Muscle of leg (tissue), 11 donors: Measurements from ENCODE around the gene LPP. TPM values are rescaled to one million over a fixed set of nuclear protein-coding genes. Genes with fewer than 3 reads are reported as not detected.

Experiments
- DNase-seq: peaks from one replicate; pipeline ENCODE4 v3.0.0; 2013
- H3K27ac ChIP-seq: one replicate; pipeline ENCODE4 v1.5.1; 2013; ENCODE audit warnings: mild to moderate bottlenecking, low read length, control low read depth
- H3K27me3 ChIP-seq: one replicate; pipeline ENCODE4 v1.6.1; 2013; ENCODE audit warnings: low read length; ENCODE audit not compliant: control insufficient read depth, insufficient read depth
- H3K36me3 ChIP-seq: one replicate; pipeline ENCODE4 v1.6.1; 2013; ENCODE audit warnings: low read length; ENCODE audit not compliant: control insufficient read depth, insufficient read depth
- H3K4me1 ChIP-seq: one replicate; pipeline ENCODE4 v1.6.1; 2013; ENCODE audit warnings: low read length; ENCODE audit not compliant: control insufficient read depth, insufficient read depth
- H3K4me3 ChIP-seq: one replicate; pipeline ENCODE4 v1.5.1; 2013; ENCODE audit warnings: low read length, control low read depth
- H3K9me3 ChIP-seq: replicated peaks from 2 replicates; pipeline ENCODE4 v1.6.1; 2013; ENCODE audit warnings: low read depth, low read length; ENCODE audit not compliant: control insufficient read depth
- WGBS: methylation state at CpG from one replicate; pipeline ENCODE4 v1.1.5; 2013; ENCODE audit warnings: missing lambda C conversion rate; ENCODE audit not compliant: insufficient coverage; 5-methylcytosine and 5-hydroxymethylcytosine counted together
- polyA plus RNA-seq, 8 donors: library from polyadenylated mRNA; unstranded; fragments of 120-200 nt; gene quantifications; one replicate each; pipeline versions ENCODE4 v1.2.1 to v1.2.3, GENCODE V29; 2013; ENCODE audit warnings: inconsistent platforms in 1 of 8, low replicate concordance in 1 of 8; ENCODE audit not compliant: insufficient read length in 8 of 8, insufficient read depth in 1 of 8
- total RNA-seq: library from RNA; stranded (reverse); fragments of 120-200 nt; gene quantifications from one replicate; pipeline ENCODE4 v1.2.4, GENCODE V29; 2013

LPP gene
- total and polyA plus RNA-seq, 9 donors, result 8.9 to 24.3 (median 13.5) TPM

GRCh38 chr3:188934989-188935388, 781.0 kb downstream of the LPP start:
- H3K27me3 ChIP-seq, result no peaks in the 10 kb centered on the region
- WGBS, result 98% methylated on average over 3 of the region's 5 CpGs
- DNase-seq, result no peak
- no peaks in the 10 kb centered on the region for H3K36me3 ChIP-seq
- no peak overlapping the region for H3K4me3 ChIP-seq
- H3K27ac ChIP-seq, result no peak overlapping the region
- H3K9me3 ChIP-seq, result no peaks in the 10 kb centered on the region
- peaks cover 17% of the 10 kb centered on the region for H3K4me1 ChIP-seq

GRCh38 chr3:188936597-188937107, 782.7 kb downstream of the LPP start:
- Histone ChIP-seq H3K27ac (no peak overlapping the region), H3K4me1 (peaks cover 9% of the 10 kb centered on the region), H3K4me3 (no peak overlapping the region), H3K27me3 (no peaks in the 10 kb centered on the region), H3K9me3 (no peaks in the 10 kb centered on the region), H3K36me3 (no peaks in the 10 kb centered on the region)
- WGBS, result 100% methylated on average over 1 of the region's 3 CpGs
- no peak for DNase-seq

- Histone ChIP-seq H3K4me1 (peaks cover 9% of the 10 kb centered on the region), H3K4me3 (no peak overlapping the region), H3K27me3 (no peaks in the 10 kb centered on the region), H3K9me3 (no peaks in the 10 kb centered on the region), H3K27ac (no peak overlapping the region), H3K36me3 (no peaks in the 10 kb centered on the region)
- DNase-seq, result no peak
- WGBS, result 100% methylated on average over 1 of the region's 7 CpGs
Observed at GRCh38 chr3:188937389-188937788, 783.4 kb downstream of the LPP start.

DNA sequence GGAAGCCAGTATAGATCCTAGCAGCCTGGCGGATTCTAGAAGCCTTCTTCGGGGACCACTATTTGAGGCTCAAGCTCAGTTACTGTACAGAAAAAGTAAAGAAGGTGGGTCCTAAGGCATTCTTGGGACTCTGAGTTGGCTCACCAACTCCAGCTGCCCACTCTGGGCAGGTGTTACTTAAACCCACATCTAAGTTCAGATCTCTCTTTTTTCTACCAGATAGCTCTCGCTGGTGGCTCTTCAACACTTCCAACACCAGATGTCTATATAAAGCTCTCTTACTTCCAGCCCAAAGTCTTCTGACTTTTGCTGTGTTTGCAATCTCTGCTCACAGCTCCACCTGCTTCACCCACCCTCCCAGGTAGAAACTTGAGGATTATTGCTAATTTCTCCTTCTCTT, 785.0 kb downstream of the LPP start:
- H3K36me3 ChIP-seq, result no peaks in the 10 kb centered on the region
- WGBS, result 90% methylated on average over 3 of the region's 3 CpGs
- H3K4me1 ChIP-seq, result peaks cover 9% of the 10 kb centered on the region
- H3K27me3 ChIP-seq, result no peaks in the 10 kb centered on the region
- no peak overlapping the region for H3K27ac ChIP-seq
- no peak overlapping the region for H3K4me3 ChIP-seq
- H3K9me3 ChIP-seq, result no peaks in the 10 kb centered on the region
- DNase-seq, result no peak

DNA sequence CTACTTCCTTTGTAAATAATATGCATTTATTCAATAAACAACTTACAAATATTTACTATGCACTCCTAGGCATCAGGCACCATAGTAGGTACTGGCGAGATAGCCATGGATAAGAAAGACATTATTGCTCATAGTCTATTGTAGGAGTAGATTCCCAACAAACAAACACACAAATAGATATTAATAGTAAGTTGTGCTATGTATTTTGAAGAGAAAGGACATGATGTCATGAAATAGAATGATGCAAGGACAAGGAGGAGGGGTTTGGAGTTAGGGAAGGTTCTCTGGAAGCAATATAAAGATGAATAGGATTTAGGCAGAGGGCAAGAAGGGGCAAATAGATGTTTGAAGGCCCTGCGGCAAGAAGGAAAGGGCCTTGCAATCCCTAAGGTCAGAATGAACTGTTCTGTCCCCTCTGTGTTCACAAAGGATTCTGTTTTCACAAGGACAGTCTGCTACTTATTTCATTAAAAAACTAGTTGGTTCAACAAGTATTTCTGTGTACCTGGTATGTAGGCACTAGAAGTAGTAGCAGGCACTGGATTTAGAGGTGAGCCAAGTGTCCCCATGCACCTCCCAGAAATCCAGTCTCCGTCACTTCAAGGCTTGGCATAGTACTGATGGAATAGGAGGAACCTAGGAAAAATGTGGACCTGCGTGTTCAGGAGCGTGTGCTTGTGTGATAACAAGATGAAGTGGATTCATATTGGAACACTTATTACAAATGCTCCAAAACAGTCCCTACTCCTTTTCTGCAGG, 786.0 kb downstream of the LPP start:
- DNase-seq, result no peak
- peaks cover 9% of the 10 kb centered on the region for H3K4me1 ChIP-seq

More for the DNA sequence above, 786.0 kb downstream of the LPP start:
- Histone ChIP-seq H3K4me3 (no peak overlapping the region), H3K27ac (no peak overlapping the region), H3K9me3 (no peaks in the 10 kb centered on the region), H3K27me3 (no peaks in the 10 kb centered on the region), H3K36me3 (no peaks in the 10 kb centered on the region)
- WGBS, result 80% methylated on average over 1 of the region's 5 CpGs
